Mammary epithelial cell (primary cell): Measurements from ENCODE around the gene MYLK.
"Not testable (repeated sequence)": the region's sequence is repeated elsewhere in the genome, so short reads cannot be mapped to it uniquely, and the experiment has no call there.

Experiments used
- CTCF ChIP-seq, 2 donors: IDR thresholded peaks in 1 of 2; conservative IDR thresholded peaks in 1 of 2; 2 replicates each; pipeline ENCODE4 v1.5.1; 2011 to 2012; ENCODE audit warnings: inconsistent platforms in 2 of 2, low read length in 2 of 2, mild to moderate bottlenecking in 2 of 2, control low read depth in 1 of 2, low read depth in 1 of 2; ENCODE audit not compliant: insufficient read depth in 1 of 2; ENCODE audit errors: extremely low read depth in 1 of 2
- EZH2 ChIP-seq: IDR thresholded peaks from 2 replicates; pipeline ENCODE4 v1.6.1; 2012; ENCODE audit warnings: low read length, inconsistent platforms, borderline replicate concordance

GRCh38 chr3:123890162-123890561, 6.0 kb upstream of the MYLK start:
- not testable (repeated sequence) for TF ChIP-seq CTCF (conservative IDR thresholded peaks at IDR 0.05 in 1 of 2, IDR thresholded peaks at IDR 0.05 in 1 of 2; ENCODE audit: extremely low read depth in 1 of 2, insufficient read depth in 1 of 2, low read depth in 1 of 2, low read length in 2 of 2); EZH2
